Common myeloid progenitor, CD34-positive (primary cell): ENCODE measurements around the gene TGFBR2.
A peak's percentile ranks its signal among the peaks of the same experiment; 100 is the strongest.

Source experiments
- CTCF ChIA-PET: fragments of 350-600 bp; sonication (Branson Sonifier 250); formaldehyde crosslinking; loops from one replicate; lab custom pipeline; 2021; ENCODE audit warnings: antibody characterized with exemption; lab: Charles Lee
- POLR2A ChIA-PET: fragments of 350-600 bp; sonication (Branson Sonifier 250); formaldehyde crosslinking; loops from one replicate; lab custom pipeline; 2021; ENCODE audit warnings: antibody characterized with exemption; lab: Charles Lee
- DNase-seq, 3 donors: peaks; one replicate each; pipeline versions ENCODE4 v3.0.0 to v3.0.0-alpha.2; 2013
- H3K27ac ChIP-seq, 2 experiments: 1 replicate in 1 of 2; 2 replicates in 1 of 2; pipeline ENCODE4 v1.7.0; 2013; ENCODE audit warnings: inconsistent platforms in 2 of 2, low read length in 2 of 2, mild to moderate bottlenecking in 2 of 2, low read depth in 1 of 2, moderate library complexity in 1 of 2; ENCODE audit not compliant: severe bottlenecking in 2 of 2, insufficient read depth in 1 of 2, poor library complexity in 1 of 2
- H3K27me3 ChIP-seq, 5 experiments: replicated peaks in 2 of 5; 1 replicate in 3 of 5; 2 replicates in 2 of 5; pipeline versions ENCODE4 v1.6.1 to v1.7.0; 2013; ENCODE audit warnings: low read length in 4 of 5, mild to moderate bottlenecking in 2 of 5, moderate library complexity in 2 of 5, inconsistent platforms in 1 of 5; ENCODE audit not compliant: insufficient read depth in 5 of 5, control insufficient read depth in 4 of 5
- H3K36me3 ChIP-seq, 4 experiments: 1 replicate in 2 of 4; 2 replicates in 2 of 4; pipeline versions ENCODE4 v1.6.1 to v1.7.0; 2013; ENCODE audit warnings: low read length in 3 of 4, control low read depth in 1 of 4, mild to moderate bottlenecking in 1 of 4; ENCODE audit not compliant: control insufficient read depth in 4 of 4, insufficient read depth in 4 of 4
- H3K4me1 ChIP-seq, 4 experiments: 1 replicate in 3 of 4; 2 replicates in 1 of 4; pipeline versions ENCODE4 v1.6.1 to v1.7.1; 2013; ENCODE audit warnings: low read length in 3 of 4, mild to moderate bottlenecking in 3 of 4, control low read depth in 1 of 4, inconsistent platforms in 1 of 4, moderate library complexity in 1 of 4; ENCODE audit not compliant: control insufficient read depth in 4 of 4, insufficient read depth in 4 of 4; ENCODE audit errors: control extremely low read depth in 1 of 4
- H3K4me3 ChIP-seq, 7 experiments: 1 replicate in 4 of 7; 2 replicates in 3 of 7; pipeline versions ENCODE4 v1.5.1 to v1.7.0; 2013; ENCODE audit warnings: mild to moderate bottlenecking in 7 of 7, low read length in 6 of 7, moderate library complexity in 6 of 7, inconsistent platforms in 2 of 7, low read depth in 2 of 7, control low read depth in 1 of 7; ENCODE audit not compliant: insufficient read depth in 4 of 7, control insufficient read depth in 1 of 7; ENCODE audit errors: extremely low read depth in 1 of 7
- H3K9me3 ChIP-seq, 5 experiments: 1 replicate in 4 of 5; 2 replicates in 1 of 5; pipeline versions ENCODE4 v1.6.1 to v1.7.1; 2013; ENCODE audit warnings: low read length in 4 of 5, mild to moderate bottlenecking in 2 of 5, inconsistent platforms in 1 of 5, low read depth in 1 of 5, moderate library complexity in 1 of 5; ENCODE audit not compliant: control insufficient read depth in 4 of 5, insufficient read depth in 2 of 5; ENCODE audit errors: control extremely low read depth in 1 of 5
- WGBS: methylation state at CpG from one replicate; pipeline ENCODE4 v1.1.5; 2013; ENCODE audit not compliant: insufficient coverage; 5-methylcytosine and 5-hydroxymethylcytosine counted together

TGFBR2 gene

GRCh38 chr3:30670292-30670691 is 63.9 kb downstream of the TGFBR2 start:
- Histone ChIP-seq H3K4me1 (peaks cover 15 to 41% (median 25%) of the 10 kb centered on the region in 4 experiments), H3K9me3 (no peaks in the 10 kb centered on the region), H3K4me3 (no peak overlapping the region), H3K27me3 (no peaks in the 10 kb centered on the region), H3K27ac (no peak overlapping the region), H3K36me3 (peaks cover 24 to 41% (median 33%) of the 10 kb centered on the region in 4 experiments)
- ChIA-PET POLR2A (no interaction called here), CTCF (interaction anchor here (1.1 kb wide), 1 partner anchor 28 kb away, joined by 3 read pairs; no protein-coding TSS in a partner anchor)
- no peak for DNase-seq

- Histone ChIP-seq H3K27me3 (no peaks in the 10 kb centered on the region), H3K9me3 (no peaks in the 10 kb centered on the region), H3K27ac (no peak overlapping the region), H3K4me1 (peaks cover 8 to 28% (median 16%) of the 10 kb centered on the region in 4 experiments), H3K36me3 (peaks cover 26 to 54% (median 39%) of the 10 kb centered on the region in 4 experiments), H3K4me3 (no peak overlapping the region)
- POLR2A ChIA-PET: no interaction called here
- DNase-seq: no peak
- 97% methylated on average over 20 of the region's 20 CpGs for WGBS
- CTCF ChIA-PET: interaction anchor here (1.0 kb wide), 2 partner anchors 13 to 21 kb away, joined by 3 to 5 read pairs; no protein-coding TSS in a partner anchor
Observed at GRCh38 chr3:30671527-30672286, 65.3 kb downstream of the TGFBR2 start.

- ChIA-PET POLR2A (no interaction called here), CTCF (interaction anchor here (1.0 kb wide), 2 partner anchors 14 to 21 kb away, joined by 3 to 5 read pairs; no protein-coding TSS in a partner anchor)
- Histone ChIP-seq H3K4me1 (peaks cover 3 to 22% (median 11%) of the 10 kb centered on the region in 4 experiments), H3K27ac (no peak overlapping the region), H3K27me3 (no peaks in the 10 kb centered on the region), H3K9me3 (no peaks in the 10 kb centered on the region), H3K36me3 (peaks cover 29 to 60% (median 44%) of the 10 kb centered on the region in 4 experiments), H3K4me3 (no peak overlapping the region)
- 91% methylated on average over 4 of the region's 4 CpGs for WGBS
- no peak for DNase-seq
Observed at GRCh38 chr3:30672287-30672735, 65.9 kb downstream of the TGFBR2 start.

DNA sequence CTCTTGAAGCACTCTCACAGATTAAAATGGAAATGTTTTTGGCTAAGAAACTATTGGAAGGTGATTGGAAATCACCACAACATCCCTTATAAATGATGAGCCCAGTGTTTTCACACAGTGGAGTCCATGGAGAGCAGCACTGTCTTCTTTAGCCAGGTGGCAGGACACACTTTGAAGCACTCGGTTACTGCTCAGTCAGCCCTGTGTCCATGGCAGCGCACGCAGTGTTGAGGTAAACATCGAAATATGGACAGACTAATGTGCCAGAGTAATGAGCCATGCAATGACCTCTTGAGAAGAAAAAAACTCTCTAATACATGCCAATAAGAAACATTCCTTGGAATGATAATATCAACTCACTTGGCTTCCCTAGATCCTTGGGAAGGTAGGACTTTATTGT is 66.6 kb downstream of the TGFBR2 start:
- H3K4me3 ChIP-seq: no peak overlapping the region
- CTCF ChIA-PET: no interaction called here
- no peaks in the 10 kb centered on the region for H3K27me3 ChIP-seq
- no peak overlapping the region for H3K27ac ChIP-seq
- POLR2A ChIA-PET: no interaction called here
- H3K36me3 ChIP-seq: peaks cover 32 to 66% (median 47%) of the 10 kb centered on the region in 4 experiments
- peaks cover 3 to 16% (median 8%) of the 10 kb centered on the region in 4 experiments for H3K4me1 ChIP-seq
- WGBS: 100% methylated on average over 1 of the region's 4 CpGs
- no peak for DNase-seq
- no peaks in the 10 kb centered on the region for H3K9me3 ChIP-seq

DNA sequence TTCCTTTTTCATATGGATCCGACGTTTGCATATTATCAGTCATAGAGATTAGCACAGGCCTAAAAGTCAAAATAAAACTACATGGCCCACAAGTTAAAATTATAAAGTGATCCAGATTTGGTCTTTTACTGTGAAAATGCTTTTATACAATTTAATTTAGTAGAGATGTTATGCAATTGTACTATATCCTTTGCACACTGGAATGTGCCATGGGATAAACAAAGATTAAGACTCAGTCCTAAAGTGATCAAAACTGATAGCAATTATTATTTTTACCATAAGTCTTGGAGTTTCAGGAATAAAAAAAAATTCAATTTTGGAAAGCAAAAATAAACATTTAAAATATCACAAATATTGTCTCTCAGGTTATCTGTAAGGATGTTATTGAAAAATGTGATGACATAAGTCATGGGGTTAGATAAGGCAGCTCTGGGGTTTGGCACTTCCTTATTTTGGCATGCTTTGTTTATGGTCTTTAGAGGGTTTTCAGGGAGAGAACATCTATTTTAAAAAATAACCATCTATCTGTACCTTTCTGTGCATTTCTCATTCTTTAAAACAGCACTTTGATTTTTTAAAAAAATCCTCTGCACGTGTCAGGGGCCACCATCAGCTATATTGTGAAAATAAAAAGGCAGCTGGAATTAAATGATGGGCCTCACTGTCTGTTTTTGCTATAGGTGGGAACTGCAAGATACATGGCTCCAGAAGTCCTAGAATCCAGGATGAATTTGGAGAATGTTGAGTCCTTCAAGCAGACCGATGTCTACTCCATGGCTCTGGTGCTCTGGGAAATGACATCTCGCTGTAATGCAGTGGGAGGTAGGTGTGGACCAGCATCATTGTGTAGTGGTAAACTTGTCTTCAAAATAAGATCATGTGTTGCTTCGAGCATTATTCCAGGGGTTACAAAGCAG is 67.3 kb downstream of the TGFBR2 start:
- H3K27me3 ChIP-seq: no peaks in the 10 kb centered on the region
- peak in 2 of 3 donors; percentile 46 to 54 for DNase-seq
- ChIA-PET CTCF (interaction anchor here (0.6 kb wide), 1 partner anchor 97 kb away, joined by 3 read pairs; no protein-coding TSS in a partner anchor), POLR2A (interaction anchor here (0.7 kb wide), 1 partner anchor 18 kb away, joined by 3 read pairs; no protein-coding TSS in a partner anchor)
- H3K36me3 ChIP-seq: peaks cover 29 to 72% (median 51%) of the 10 kb centered on the region in 4 experiments
- WGBS: 83% methylated on average over 2 of the region's 6 CpGs
- peak overlapping the region; percentile 1 to 2 for H3K27ac ChIP-seq
- peaks cover 3 to 16% (median 7%) of the 10 kb centered on the region in 4 experiments for H3K4me1 ChIP-seq
- no peak overlapping the region for H3K4me3 ChIP-seq
- no peaks in the 10 kb centered on the region for H3K9me3 ChIP-seq

DNA sequence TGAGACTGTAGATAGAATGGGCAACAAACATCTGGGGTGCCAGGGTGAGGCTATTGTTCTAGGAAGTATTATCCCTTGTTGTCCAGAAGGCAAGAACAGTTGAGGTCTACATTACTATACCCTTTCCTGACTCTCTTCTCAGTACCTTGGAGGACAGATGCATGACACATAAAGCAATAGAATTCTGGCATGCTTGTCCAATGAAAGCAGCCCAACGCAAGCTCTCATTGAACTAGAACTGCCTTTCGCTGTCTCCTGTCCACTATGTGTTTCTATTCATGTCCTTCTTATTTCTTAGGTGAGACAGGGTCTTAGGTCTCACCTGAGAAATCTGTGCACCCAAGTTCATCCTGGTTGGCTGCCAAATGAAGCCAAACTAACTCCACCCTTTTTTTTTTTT is 68.6 kb downstream of the TGFBR2 start:
- POLR2A ChIA-PET: no interaction called here

More for the DNA sequence above, 68.6 kb downstream of the TGFBR2 start:
- H3K4me3 ChIP-seq: no peak overlapping the region
- WGBS: 100% methylated on average over 2 of the region's 2 CpGs
- peaks cover 30 to 79% (median 58%) of the 10 kb centered on the region in 4 experiments for H3K36me3 ChIP-seq
- H3K4me1 ChIP-seq: peaks cover 3 to 16% (median 7%) of the 10 kb centered on the region in 4 experiments
- no peaks in the 10 kb centered on the region for H3K9me3 ChIP-seq
- DNase-seq: no peak
- H3K27ac ChIP-seq: no peak overlapping the region
- no peaks in the 10 kb centered on the region for H3K27me3 ChIP-seq
- CTCF ChIA-PET: interaction anchor here (1.1 to 1.2 kb wide), 2 partner anchors 10 to 46 kb away, joined by 3 read pairs; no protein-coding TSS in a partner anchor
